ENCODE measurements around the gene CAT.

The CAT gene

GRCh38 chr11:34468209-34468841, 29.6 kb downstream of the CAT start:
- Histone ChIP-seq H2AFZ (ENCODE audit: low read depth, low read length, severe bottlenecking) (peak overlapping the region; percentile 20), H3K4me3 (ENCODE audit: insufficient read depth, low read length, poor library complexity, severe bottlenecking) (no peak overlapping the region), H3K36me3 (ENCODE audit: low read length) (peaks cover 27% of the 10 kb centered on the region), H3K9me2 (replicated peaks; ENCODE audit: insufficient read depth, low read length) (no peaks in the 10 kb centered on the region), H3K79me2 (ENCODE audit: insufficient read depth, low read length) (no peaks in the 10 kb centered on the region), H3K9me3 (ENCODE audit: insufficient read depth, low read length) (peaks cover 17% of the 10 kb centered on the region; the same call in 1 of the 2 replicates), H3K9ac (ENCODE audit: low read length) (no peak overlapping the region), H3F3A (ENCODE audit: insufficient read depth) (no peaks in the 10 kb centered on the region), H3K27me3 (ENCODE audit: low read length) (no peaks in the 10 kb centered on the region), H3K27ac (ENCODE audit: low read depth, low read length) (no peak overlapping the region), H4K20me1 (ENCODE audit: low read depth, low read length) (no peaks in the 10 kb centered on the region), H3K4me2 (ENCODE audit: low read depth, low read length, poor library complexity, severe bottlenecking) (no peak overlapping the region)
- TF ChIP-seq CTCF (IDR thresholded peaks at IDR 0.05; ENCODE audit: insufficient read depth, low read length, poor library complexity, severe bottlenecking) (peak; percentile 85), EZH2phosphoT487 (conservative IDR thresholded peaks at IDR 0.05; ENCODE audit: low read length) (no peak)

- Histone ChIP-seq H3K4me3 (ENCODE audit: insufficient read depth, low read length, poor library complexity, severe bottlenecking) (no peak overlapping the region), H3K9me3 (ENCODE audit: insufficient read depth, low read length) (no peaks in the 10 kb centered on the region), H3K4me2 (ENCODE audit: low read depth, low read length, poor library complexity, severe bottlenecking) (no peak overlapping the region), H3K9me2 (replicated peaks; ENCODE audit: insufficient read depth, low read length) (no peaks in the 10 kb centered on the region), H3K36me3 (ENCODE audit: low read length) (peaks cover 3% of the 10 kb centered on the region; the same call in 1 of the 2 replicates), H3K79me2 (ENCODE audit: insufficient read depth, low read length) (no peaks in the 10 kb centered on the region), H3K9ac (ENCODE audit: low read length) (no peak overlapping the region), H3F3A (ENCODE audit: insufficient read depth) (no peaks in the 10 kb centered on the region), H3K27me3 (ENCODE audit: low read length) (no peaks in the 10 kb centered on the region), H2AFZ (ENCODE audit: low read depth, low read length, severe bottlenecking) (no peak overlapping the region), H3K27ac (ENCODE audit: low read depth, low read length) (no peak overlapping the region), H4K20me1 (ENCODE audit: low read depth, low read length) (no peaks in the 10 kb centered on the region)
- TF ChIP-seq EZH2phosphoT487 (conservative IDR thresholded peaks at IDR 0.05; ENCODE audit: low read length) (no peak), CTCF (IDR thresholded peaks at IDR 0.05; ENCODE audit: insufficient read depth, low read length, poor library complexity, severe bottlenecking) (no peak)
Observed at GRCh38 chr11:34473603-34474169, 35.0 kb downstream of the CAT start.

- Histone ChIP-seq H3K79me2 (ENCODE audit: insufficient read depth, low read length) (no peaks in the 10 kb centered on the region), H3K4me2 (ENCODE audit: low read depth, low read length, poor library complexity, severe bottlenecking) (no peak overlapping the region), H3K4me3 (ENCODE audit: insufficient read depth, low read length, poor library complexity, severe bottlenecking) (no peak overlapping the region), H3K27ac (ENCODE audit: low read depth, low read length) (no peak overlapping the region), H2AFZ (ENCODE audit: low read depth, low read length, severe bottlenecking) (no peak overlapping the region), H3K27me3 (ENCODE audit: low read length) (no peaks in the 10 kb centered on the region), H3K9me3 (ENCODE audit: insufficient read depth, low read length) (no peaks in the 10 kb centered on the region), H3K9ac (ENCODE audit: low read length) (no peak overlapping the region), H3K36me3 (ENCODE audit: low read length) (peaks cover 3% of the 10 kb centered on the region; the same call in 1 of the 2 replicates), H3K9me2 (replicated peaks; ENCODE audit: insufficient read depth, low read length) (no peaks in the 10 kb centered on the region), H3F3A (ENCODE audit: insufficient read depth) (no peaks in the 10 kb centered on the region), H4K20me1 (ENCODE audit: low read depth, low read length) (no peaks in the 10 kb centered on the region)
- TF ChIP-seq EZH2phosphoT487 (conservative IDR thresholded peaks at IDR 0.05; ENCODE audit: low read length) (no peak), CTCF (IDR thresholded peaks at IDR 0.05; ENCODE audit: insufficient read depth, low read length, poor library complexity, severe bottlenecking) (no peak)
Observed at GRCh38 chr11:34475656-34476055, 36.9 kb downstream of the CAT start.
